Fibroblast of lung (primary cell): Measurements from ENCODE around the gene PADI1.

Experiments used
- CTCF ChIP-seq, 2 donors: IDR thresholded peaks in 1 of 2; conservative IDR thresholded peaks in 1 of 2; 1 replicate in 1 of 2; 2 replicates in 1 of 2; pipeline ENCODE4 v1.5.1; 2011 to 2012; ENCODE audit warnings: low read length in 2 of 2, control low read depth in 1 of 2, inconsistent platforms in 1 of 2, low read depth in 1 of 2, mild to moderate bottlenecking in 1 of 2
- EZH2 ChIP-seq: IDR thresholded peaks from 2 replicates; pipeline ENCODE4 v1.5.1; 2012; ENCODE audit warnings: low read length, control low read depth, mild to moderate bottlenecking; ENCODE audit errors: missing control alignments

DNA sequence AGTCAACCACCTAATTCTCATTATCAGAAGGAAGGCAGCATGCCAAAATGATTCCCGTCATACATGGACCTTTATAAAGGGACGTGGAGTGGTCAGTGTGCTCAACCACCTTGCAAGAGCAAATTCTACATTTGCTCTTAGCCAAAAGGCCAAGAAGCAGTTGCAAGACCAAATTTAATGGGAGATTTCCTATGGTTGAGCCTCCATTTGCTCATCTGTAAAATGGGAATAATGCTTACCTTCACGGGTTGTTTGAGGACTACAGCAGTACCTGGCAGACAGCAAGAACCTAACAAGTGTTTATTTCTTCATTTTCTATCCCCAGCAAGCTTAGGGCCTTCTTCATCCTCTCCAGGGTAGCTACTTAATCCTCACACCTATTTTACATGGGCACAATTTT, 85.6 kb downstream of the PADI1 start:
- TF ChIP-seq CTCF (conservative IDR thresholded peaks at IDR 0.05 in 1 of 2, IDR thresholded peaks at IDR 0.05 in 1 of 2; ENCODE audit: low read depth in 1 of 2, low read length in 2 of 2) = no peak
- TF ChIP-seq EZH2 = no peak
